ENCODE data around the gene CST3.
A peak's percentile ranks its signal among the peaks of the same experiment; 100 is the strongest.
"Not testable (repeated sequence)": the region's sequence is repeated elsewhere in the genome, so short reads cannot be mapped to it uniquely, and the experiment has no call there.

The CST3 gene

GRCh38 chr20:23627501-23627900 lies 10.3 kb downstream of the CST3 start:
- DNase-seq = no peak

GRCh38 chr20:23626040-23626620 lies 11.6 kb downstream of the CST3 start:
- DNase-seq = no peak

GRCh38 chr20:23625236-23625964 lies 12.4 kb downstream of the CST3 start:
- DNase-seq = peak; percentile 40

GRCh38 chr20:23624324-23624691 lies 13.4 kb downstream of the CST3 start:
- no peak for DNase-seq

- no peak for DNase-seq
Observed at GRCh38 chr20:23623666-23624323, 14.0 kb downstream of the CST3 start.

GRCh38 chr20:23622839-23623343 lies 14.9 kb downstream of the CST3 start:
- peak; percentile 87 for DNase-seq

- not testable (repeated sequence) for DNase-seq
Observed at GRCh38 chr20:23622401-23622800, 15.4 kb downstream of the CST3 start.

- not testable (repeated sequence) for DNase-seq
Observed at GRCh38 chr20:23620670-23621386, 16.9 kb downstream of the CST3 start.

- no peak for DNase-seq
Observed at GRCh38 chr20:23614163-23614562, 23.6 kb downstream of the CST3 start.

- DNase-seq = no peak
Observed at GRCh38 chr20:23613676-23614075, 24.1 kb downstream of the CST3 start.

- DNase-seq = no peak
Observed at GRCh38 chr20:23612396-23612795, 25.4 kb downstream of the CST3 start.

- DNase-seq = no peak
Observed at GRCh38 chr20:23609486-23610109, 28.2 kb downstream of the CST3 start.

GRCh38 chr20:23608251-23608846 lies 29.4 kb downstream of the CST3 start:
- no peak for DNase-seq

- no peak for DNase-seq
Observed at GRCh38 chr20:23607497-23608245, 30.1 kb downstream of the CST3 start.

- peak; percentile 76 for DNase-seq
Observed at GRCh38 chr20:23606652-23607049, 31.1 kb downstream of the CST3 start.

GRCh38 chr20:23605867-23606651 lies 31.7 kb downstream of the CST3 start, which contains the start of gene CST9:
Gene CST9, minus strand, starts transcription at chr20:23605917. Its CDS starts 53 bp downstream, at chr20:23605864.
- no peak for DNase-seq

- no peak for DNase-seq
Observed at GRCh38 chr20:23604306-23604705, 33.4 kb downstream of the CST3 start.

- DNase-seq = no peak
Observed at GRCh38 chr20:23603321-23603720, 34.4 kb downstream of the CST3 start.

- DNase-seq = no peak
Observed at GRCh38 chr20:23602699-23603098, 35.1 kb downstream of the CST3 start.

- DNase-seq = no peak
Observed at GRCh38 chr20:23602241-23602640, 35.5 kb downstream of the CST3 start.

- no peak for DNase-seq
Observed at GRCh38 chr20:23601715-23602114, 36.0 kb downstream of the CST3 start.

Measured in EL (cell line).